ENCODE results near the gene MAP2K3. TPM values are rescaled to one million over a fixed set of nuclear protein-coding genes. Genes with fewer than 3 reads are reported as not detected.
"Not testable (repeated sequence)": the region's sequence is repeated elsewhere in the genome, so short reads cannot be mapped to it uniquely, and the experiment has no call there.

The MAP2K3 gene
- total and polyA plus RNA-seq, 12 donors, result 6.4 to 64.8 (median 32.2) TPM

DNA sequence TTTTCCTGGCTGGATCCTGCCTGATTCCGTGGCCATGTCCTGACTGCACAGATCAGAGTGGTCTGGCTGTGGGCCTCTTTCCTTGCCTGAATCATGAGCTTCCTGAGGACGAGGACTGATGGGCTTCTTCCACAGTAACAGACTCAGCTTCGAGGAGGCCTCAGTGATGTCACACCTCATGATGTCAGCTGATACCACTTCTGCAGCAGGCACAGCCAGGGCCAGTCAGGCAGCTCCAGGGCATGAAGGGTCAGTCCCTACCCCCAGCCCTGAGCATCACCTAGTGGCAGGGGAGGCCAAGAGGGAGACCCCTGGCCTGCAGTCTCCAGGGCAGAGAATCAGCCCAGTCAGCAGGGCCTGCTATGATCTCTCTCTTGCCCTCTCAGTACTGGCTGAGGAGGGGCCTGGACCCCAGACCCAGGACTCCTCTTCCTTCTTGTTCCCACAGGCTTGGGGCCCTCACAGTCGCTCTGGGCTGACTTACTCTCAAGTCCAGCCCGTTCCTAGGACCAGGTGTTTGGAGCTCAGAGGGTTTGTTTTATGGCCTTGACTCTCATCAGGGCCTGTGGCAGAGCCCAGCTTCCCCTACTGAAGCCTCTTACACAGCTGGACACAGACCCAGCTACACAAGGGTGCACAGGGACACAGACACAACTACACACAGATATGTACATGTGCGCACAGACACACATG lies 65.0 kb downstream of the MAP2K3 start:
- H3K4me1 ChIP-seq (replicated peaks in 1 of 2); H3K27me3 ChIP-seq; H3K36me3 ChIP-seq (replicated peaks in 1 of 2); DNase-seq; H3K4me3 ChIP-seq; H3K9me3 ChIP-seq (replicated peaks in 1 of 3); intact Hi-C loops (cut with DNase I); H3K27ac ChIP-seq: not testable (repeated sequence)
- 63 to 100% (median 75%) methylated on average over 1 to 5 of the region's 6 CpGs for WGBS, 4 donors

DNA sequence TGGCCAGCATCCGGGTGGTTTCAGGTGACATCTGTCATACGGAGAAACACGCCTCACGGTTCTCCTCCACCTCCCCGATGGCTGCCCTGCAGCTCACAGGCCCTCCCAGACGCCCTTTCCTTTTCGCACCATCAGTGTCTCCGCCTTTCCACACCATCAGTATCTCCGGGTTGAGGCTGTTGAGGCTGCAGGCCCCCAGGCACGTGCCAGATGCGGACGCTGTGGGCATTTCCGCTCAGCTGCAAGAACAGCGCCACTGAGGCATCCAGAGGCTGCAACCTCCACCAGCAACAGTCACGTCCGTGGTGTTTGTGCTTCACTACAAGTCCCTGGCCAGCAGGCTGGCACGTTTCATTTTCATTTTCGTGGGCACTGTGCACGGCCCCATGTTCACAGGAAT lies 66.0 kb downstream of the MAP2K3 start:
- H3K27me3 ChIP-seq; H3K27ac ChIP-seq; H3K36me3 ChIP-seq (replicated peaks in 1 of 2); H3K9me3 ChIP-seq (replicated peaks in 1 of 3); H3K4me1 ChIP-seq (replicated peaks in 1 of 2); intact Hi-C loops (cut with DNase I); H3K4me3 ChIP-seq; DNase-seq: not testable (repeated sequence)
- WGBS, 4 donors, result 81 to 96% (median 92%) methylated on average over 3 to 19 of the region's 19 CpGs

DNA sequence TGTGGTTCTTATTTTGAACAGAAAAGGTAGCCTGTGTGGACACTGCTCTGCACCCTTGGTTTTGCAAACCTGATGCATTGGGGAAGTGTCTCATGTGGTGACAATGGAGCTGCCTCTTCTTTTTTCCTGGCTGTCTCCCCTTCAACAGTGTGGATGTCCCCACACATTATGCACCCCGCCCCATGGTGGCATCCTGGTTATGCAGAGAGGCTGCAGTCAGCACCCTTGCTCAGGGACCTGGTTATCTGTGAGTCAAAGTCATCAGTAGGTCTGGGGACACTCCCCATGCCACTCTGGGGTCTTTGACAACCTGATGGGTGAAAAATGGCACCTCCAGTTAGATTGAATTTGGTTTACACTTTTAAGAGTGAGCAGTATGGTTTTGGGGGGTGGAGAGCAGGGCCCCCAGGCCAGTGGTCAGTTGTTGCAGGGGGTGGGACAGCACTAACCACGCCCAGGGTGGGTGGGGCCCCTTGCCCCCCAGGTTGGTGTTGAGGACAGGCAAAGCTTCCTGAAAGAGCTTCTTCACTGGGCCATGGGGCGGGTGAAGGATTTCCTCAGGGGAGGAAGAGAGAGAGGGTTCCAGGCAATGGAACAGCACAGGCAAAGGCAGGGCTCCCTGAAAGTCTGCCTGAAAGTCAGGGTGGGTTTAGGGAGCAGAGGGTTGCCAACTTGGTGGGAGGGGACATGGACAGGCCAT lies 67.0 kb downstream of the MAP2K3 start:
- TF ChIP-seq, protein P1, sequence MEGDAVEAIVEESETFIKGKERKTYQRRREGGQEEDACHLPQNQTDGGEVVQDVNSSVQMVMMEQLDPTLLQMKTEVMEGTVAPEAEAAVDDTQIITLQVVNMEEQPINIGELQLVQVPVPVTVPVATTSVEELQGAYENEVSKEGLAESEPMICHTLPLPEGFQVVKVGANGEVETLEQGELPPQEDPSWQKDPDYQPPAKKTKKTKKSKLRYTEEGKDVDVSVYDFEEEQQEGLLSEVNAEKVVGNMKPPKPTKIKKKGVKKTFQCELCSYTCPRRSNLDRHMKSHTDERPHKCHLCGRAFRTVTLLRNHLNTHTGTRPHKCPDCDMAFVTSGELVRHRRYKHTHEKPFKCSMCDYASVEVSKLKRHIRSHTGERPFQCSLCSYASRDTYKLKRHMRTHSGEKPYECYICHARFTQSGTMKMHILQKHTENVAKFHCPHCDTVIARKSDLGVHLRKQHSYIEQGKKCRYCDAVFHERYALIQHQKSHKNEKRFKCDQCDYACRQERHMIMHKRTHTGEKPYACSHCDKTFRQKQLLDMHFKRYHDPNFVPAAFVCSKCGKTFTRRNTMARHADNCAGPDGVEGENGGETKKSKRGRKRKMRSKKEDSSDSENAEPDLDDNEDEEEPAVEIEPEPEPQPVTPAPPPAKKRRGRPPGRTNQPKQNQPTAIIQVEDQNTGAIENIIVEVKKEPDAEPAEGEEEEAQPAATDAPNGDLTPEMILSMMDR (IDR thresholded peaks at IDR 0.05), result no peak
- no peak for TF ChIP-seq POLR2A (IDR thresholded peaks at IDR 0.05)
- no peak overlapping the region for H3K27ac ChIP-seq
- no peaks in the 10 kb centered on the region for H3K9me3 ChIP-seq (replicated peaks in 1 of 3)
- intact Hi-C loops (cut with DNase I), result no loop called here
- H3K4me1 ChIP-seq (replicated peaks in 1 of 2), result no peaks in the 10 kb centered on the region
- no peaks in the 10 kb centered on the region for H3K36me3 ChIP-seq (replicated peaks in 1 of 2)
- no peak for DNase-seq
- no peak overlapping the region for H3K4me3 ChIP-seq
- WGBS, 4 donors, result 58 to 74% (median 70%) methylated on average over 3 of the region's 3 CpGs
- no peaks in the 10 kb centered on the region for H3K27me3 ChIP-seq

DNA sequence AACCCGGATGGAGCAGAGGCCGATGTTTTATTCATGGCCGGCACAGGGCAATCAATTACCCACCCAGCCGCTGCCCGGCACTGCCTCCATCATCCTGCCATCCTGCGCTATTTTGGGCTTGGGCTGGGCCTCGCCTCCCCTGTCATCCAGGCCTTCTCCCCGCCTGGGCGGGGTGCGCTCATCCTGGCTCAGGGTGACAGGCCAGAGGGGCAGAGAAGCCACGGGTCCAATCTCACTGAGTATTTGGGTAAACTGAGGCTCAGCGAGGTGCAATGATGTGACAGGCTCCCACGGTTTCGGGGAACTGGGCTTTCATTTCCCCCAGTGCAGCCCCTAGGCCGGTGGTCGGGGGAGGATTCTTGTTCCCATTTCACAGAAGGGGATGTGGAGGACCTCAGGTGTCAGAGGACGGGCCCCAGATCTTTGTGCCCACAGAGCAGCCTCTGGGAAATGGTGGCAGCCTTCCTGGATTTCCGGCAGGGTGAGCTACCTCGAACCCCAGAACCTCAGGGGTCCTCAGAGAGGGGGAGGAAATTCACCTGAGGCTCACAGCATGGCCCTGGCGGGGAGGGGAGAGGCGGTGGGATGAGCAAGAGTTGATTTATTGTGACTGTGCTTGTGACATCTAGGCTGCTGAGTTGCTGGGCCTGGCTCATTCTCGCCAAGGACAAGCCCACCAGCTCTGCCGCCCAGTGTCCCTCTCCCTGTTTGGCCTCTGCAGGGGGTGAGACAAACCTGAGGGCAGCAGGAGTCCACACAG lies 67.9 kb downstream of the MAP2K3 start:
- 78 to 85% (median 80%) methylated on average over 13 to 23 of the region's 23 CpGs for WGBS, 4 donors
- Histone ChIP-seq H3K27ac (no peak overlapping the region), H3K36me3 (replicated peaks in 1 of 2) (no peaks in the 10 kb centered on the region), H3K27me3 (no peaks in the 10 kb centered on the region), H3K4me3 (no peak overlapping the region), H3K9me3 (replicated peaks in 1 of 3) (no peaks in the 10 kb centered on the region), H3K4me1 (replicated peaks in 1 of 2) (no peaks in the 10 kb centered on the region)
- DNase-seq, result no peak
- TF ChIP-seq POLR2A (IDR thresholded peaks at IDR 0.05), result no peak
- TF ChIP-seq, protein P1 (IDR thresholded peaks at IDR 0.05), result no peak
- intact Hi-C loops (cut with DNase I), result no loop called here

DNA sequence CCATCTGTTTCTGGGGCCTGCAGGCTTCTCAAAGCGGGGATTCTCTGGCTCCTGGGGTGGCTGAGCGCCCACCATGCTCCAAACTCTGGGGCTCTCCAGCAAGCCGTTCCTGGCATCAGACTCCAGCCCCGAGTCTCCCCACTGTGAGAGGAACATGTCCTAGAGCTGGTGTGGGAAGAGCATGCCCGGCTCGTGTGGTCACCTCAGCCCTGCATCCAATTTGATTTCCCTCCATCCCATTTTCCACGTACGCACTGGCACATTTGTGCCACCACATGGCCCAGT lies 68.4 kb downstream of the MAP2K3 start:
- 85 to 92% (median 87%) methylated on average over 4 to 8 of the region's 8 CpGs for WGBS, 4 donors
- no peak for DNase-seq
- H3K27me3 ChIP-seq, result no peaks in the 10 kb centered on the region
- no peaks in the 10 kb centered on the region for H3K4me1 ChIP-seq (replicated peaks in 1 of 2)
- intact Hi-C loops (cut with DNase I), result no loop called here
- H3K9me3 ChIP-seq (replicated peaks in 1 of 3), result no peaks in the 10 kb centered on the region
- no peak overlapping the region for H3K4me3 ChIP-seq
- H3K27ac ChIP-seq, result no peak overlapping the region
- TF ChIP-seq POLR2A (IDR thresholded peaks at IDR 0.05), result no peak
- TF ChIP-seq, protein P1 (IDR thresholded peaks at IDR 0.05), result no peak
- no peaks in the 10 kb centered on the region for H3K36me3 ChIP-seq (replicated peaks in 1 of 2)

All from adrenal gland (tissue), 12 donors.